ENCODE data around the gene MTTP. TPM values are rescaled to one million over a fixed set of nuclear protein-coding genes. Genes with fewer than 3 reads are reported as not detected.

Gene MTTP
- total RNA-seq, 3 donors from 2014 or later: 0.64 TPM; not detected in 2

DNA sequence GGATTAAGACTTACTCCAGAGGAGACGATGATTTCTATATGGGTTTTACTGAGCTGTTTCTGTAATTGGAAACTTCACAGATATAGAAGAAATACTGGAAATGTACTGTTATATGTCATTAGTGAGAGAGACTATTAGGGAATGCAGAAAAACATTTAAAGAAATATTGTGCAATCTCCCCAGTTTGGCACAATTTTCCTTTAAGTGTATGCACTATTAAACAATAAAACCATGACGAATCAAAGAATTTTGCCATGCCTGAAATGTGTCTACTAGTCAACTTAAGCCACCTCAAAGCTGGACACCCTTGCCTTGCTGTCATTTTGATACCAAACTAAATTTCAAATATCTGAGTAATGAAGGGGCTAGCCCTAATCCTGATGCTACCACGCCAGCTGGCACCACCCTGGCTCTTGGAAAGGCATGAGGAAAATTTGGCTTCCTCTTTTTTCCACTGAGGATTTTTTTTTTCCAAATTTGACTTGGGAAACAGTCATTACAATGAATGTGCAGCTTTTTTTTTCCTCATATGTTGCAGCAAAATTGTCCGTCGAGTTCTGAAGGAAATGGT is 36.1 kb downstream of the MTTP start:
- TF ChIP-seq, protein P1, sequence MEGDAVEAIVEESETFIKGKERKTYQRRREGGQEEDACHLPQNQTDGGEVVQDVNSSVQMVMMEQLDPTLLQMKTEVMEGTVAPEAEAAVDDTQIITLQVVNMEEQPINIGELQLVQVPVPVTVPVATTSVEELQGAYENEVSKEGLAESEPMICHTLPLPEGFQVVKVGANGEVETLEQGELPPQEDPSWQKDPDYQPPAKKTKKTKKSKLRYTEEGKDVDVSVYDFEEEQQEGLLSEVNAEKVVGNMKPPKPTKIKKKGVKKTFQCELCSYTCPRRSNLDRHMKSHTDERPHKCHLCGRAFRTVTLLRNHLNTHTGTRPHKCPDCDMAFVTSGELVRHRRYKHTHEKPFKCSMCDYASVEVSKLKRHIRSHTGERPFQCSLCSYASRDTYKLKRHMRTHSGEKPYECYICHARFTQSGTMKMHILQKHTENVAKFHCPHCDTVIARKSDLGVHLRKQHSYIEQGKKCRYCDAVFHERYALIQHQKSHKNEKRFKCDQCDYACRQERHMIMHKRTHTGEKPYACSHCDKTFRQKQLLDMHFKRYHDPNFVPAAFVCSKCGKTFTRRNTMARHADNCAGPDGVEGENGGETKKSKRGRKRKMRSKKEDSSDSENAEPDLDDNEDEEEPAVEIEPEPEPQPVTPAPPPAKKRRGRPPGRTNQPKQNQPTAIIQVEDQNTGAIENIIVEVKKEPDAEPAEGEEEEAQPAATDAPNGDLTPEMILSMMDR (IDR thresholded peaks at IDR 0.05): no peak
- TF ChIP-seq POLR2AphosphoS5 (IDR thresholded peaks at IDR 0.05): no peak
- TF ChIP-seq POLR2A (IDR thresholded peaks at IDR 0.05): no peak
- H3K36me3 ChIP-seq: no peaks in the 10 kb centered on the region
- H3K27ac ChIP-seq: no peak overlapping the region
- intact Hi-C loops (cut with DNase I; ENCODE audit: low total_unique reads): no loop called here
- DNase-seq (ENCODE audit: low spot score in 2 of 2): no peak
- H3K27me3 ChIP-seq: no peaks in the 10 kb centered on the region
- no peaks in the 10 kb centered on the region for H3K4me1 ChIP-seq
- H3K9me3 ChIP-seq: no peaks in the 10 kb centered on the region
- H3K4me3 ChIP-seq: no peak overlapping the region

DNA sequence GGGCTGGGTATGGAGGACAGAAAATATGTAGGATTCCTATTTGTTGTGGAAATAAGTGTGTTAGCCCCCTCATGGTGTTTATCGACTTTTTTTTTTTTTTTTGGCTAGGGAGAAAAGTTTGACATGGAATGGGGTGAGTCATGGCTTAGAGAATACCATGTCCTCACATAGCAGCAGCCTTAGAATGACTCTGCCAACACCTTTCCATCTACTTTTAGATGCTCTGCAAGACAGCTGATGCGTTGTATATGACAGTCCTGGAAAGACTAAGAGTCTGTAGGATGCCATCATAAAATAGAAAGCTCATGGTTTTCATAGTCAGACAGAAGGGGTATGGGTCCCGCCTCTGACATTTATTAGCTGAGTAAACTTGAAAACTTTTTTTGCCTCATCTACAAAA is 37.7 kb downstream of the MTTP start:
- Histone ChIP-seq H3K4me1 (no peaks in the 10 kb centered on the region), H3K27ac (no peak overlapping the region), H3K27me3 (no peaks in the 10 kb centered on the region), H3K4me3 (no peak overlapping the region), H3K36me3 (no peaks in the 10 kb centered on the region), H3K9me3 (no peaks in the 10 kb centered on the region)
- no peak for DNase-seq (ENCODE audit: low spot score in 2 of 2)
- intact Hi-C loops (cut with DNase I; ENCODE audit: low total_unique reads): no loop called here
- TF ChIP-seq, protein P1 (IDR thresholded peaks at IDR 0.05): no peak
- no peak for TF ChIP-seq POLR2A (IDR thresholded peaks at IDR 0.05)
- TF ChIP-seq POLR2AphosphoS5 (IDR thresholded peaks at IDR 0.05): no peak

- Histone ChIP-seq H3K4me3 (no peak overlapping the region), H3K27ac (no peak overlapping the region), H3K27me3 (no peaks in the 10 kb centered on the region), H3K4me1 (no peaks in the 10 kb centered on the region), H3K9me3 (no peaks in the 10 kb centered on the region), H3K36me3 (no peaks in the 10 kb centered on the region)
- TF ChIP-seq, protein P1 (IDR thresholded peaks at IDR 0.05): no peak
- TF ChIP-seq POLR2A (IDR thresholded peaks at IDR 0.05) (no peak), POLR2AphosphoS5 (IDR thresholded peaks at IDR 0.05) (no peak)
- no peak for DNase-seq (ENCODE audit: low spot score in 2 of 2)
- intact Hi-C loops (cut with DNase I; ENCODE audit: low total_unique reads): no loop called here
These were observed 38.1 kb downstream of the MTTP start for GRCh38 chr4:99612704-99613103.

DNA sequence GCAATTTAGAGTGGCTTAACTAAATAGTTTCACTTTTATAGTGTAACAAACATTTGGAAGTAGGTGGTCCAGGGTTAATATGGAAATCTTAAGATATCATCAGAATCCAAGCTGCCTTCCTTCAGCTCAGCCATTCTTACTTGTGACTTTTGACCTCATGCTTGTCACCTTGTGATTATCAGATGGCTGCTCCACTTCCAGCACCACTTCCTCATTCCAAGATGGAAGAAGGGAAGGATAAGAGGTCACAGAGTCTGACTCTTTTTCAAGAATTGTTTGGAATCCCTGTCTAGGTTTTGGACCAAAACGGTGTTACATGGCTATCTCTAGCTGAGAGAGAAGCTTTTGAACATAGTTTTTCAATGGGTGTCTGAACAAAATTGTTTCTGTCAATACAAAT is 39.9 kb downstream of the MTTP start:
- Histone ChIP-seq H3K4me1 (no peaks in the 10 kb centered on the region), H3K27me3 (no peaks in the 10 kb centered on the region), H3K36me3 (no peaks in the 10 kb centered on the region), H3K9me3 (no peaks in the 10 kb centered on the region), H3K4me3 (no peak overlapping the region), H3K27ac (no peak overlapping the region)
- no peak for DNase-seq (ENCODE audit: low spot score in 2 of 2)
- TF ChIP-seq POLR2AphosphoS5 (IDR thresholded peaks at IDR 0.05): no peak
- TF ChIP-seq, protein P1 (IDR thresholded peaks at IDR 0.05): no peak
- no peak for TF ChIP-seq POLR2A (IDR thresholded peaks at IDR 0.05)
- intact Hi-C loops (cut with DNase I; ENCODE audit: low total_unique reads): no loop called here

DNA sequence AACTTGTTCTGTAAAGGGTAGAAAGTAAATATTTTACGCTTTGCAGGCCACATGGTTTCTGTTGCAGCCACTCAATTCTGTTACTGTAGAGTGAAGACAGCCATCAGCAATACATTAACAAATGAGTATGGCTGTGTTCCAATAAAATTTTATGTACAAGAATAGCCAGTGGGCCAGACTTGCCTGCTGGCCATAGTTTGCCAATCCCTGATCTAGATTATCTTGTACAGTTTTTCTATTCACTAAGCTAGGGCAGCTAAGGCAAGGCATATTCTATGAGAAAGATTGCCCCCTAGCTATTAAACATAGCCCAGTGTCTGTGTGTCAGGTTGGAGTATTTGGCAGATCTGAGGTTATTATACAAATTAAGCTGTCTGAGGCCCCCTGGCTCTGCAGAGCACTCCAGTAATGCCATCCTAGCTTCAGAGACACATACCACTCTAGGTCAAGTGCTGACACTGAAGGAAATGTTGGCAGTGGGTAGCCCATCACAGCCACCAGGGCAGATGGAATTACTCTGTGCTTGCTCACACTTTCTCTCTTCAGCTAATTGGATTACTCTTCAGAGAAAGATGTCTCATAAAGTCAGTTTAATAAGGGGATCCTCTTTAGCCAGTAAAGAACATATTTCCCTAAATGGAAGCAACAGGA is 40.7 kb downstream of the MTTP start:
- intact Hi-C loops (cut with DNase I; ENCODE audit: low total_unique reads): no loop called here
- no peak for DNase-seq (ENCODE audit: low spot score in 2 of 2)

More for the DNA sequence above, 40.7 kb downstream of the MTTP start:
- no peak overlapping the region for H3K4me3 ChIP-seq
- H3K4me1 ChIP-seq: no peaks in the 10 kb centered on the region
- no peak for TF ChIP-seq POLR2A (IDR thresholded peaks at IDR 0.05)
- TF ChIP-seq, protein P1 (IDR thresholded peaks at IDR 0.05): no peak
- no peak for TF ChIP-seq POLR2AphosphoS5 (IDR thresholded peaks at IDR 0.05)
- H3K36me3 ChIP-seq: no peaks in the 10 kb centered on the region
- no peak overlapping the region for H3K27ac ChIP-seq
- H3K27me3 ChIP-seq: no peaks in the 10 kb centered on the region
- H3K9me3 ChIP-seq: no peaks in the 10 kb centered on the region

Measured in breast epithelium (tissue), 4 donors.